Stimulated activated CD8-positive, alpha-beta memory T cell treated with anti-CD3 and anti-CD28 coated beads, Interleukin-15, amount 100 ng/mL, for 1 hour (primary cell): ENCODE results near the gene PGR.

Experiments
- DNase-seq: peaks from one replicate; pipeline ENCODE4 v3.0.0-alpha.2; 2020; ENCODE audit warnings: low read depth

The PGR gene

DNA sequence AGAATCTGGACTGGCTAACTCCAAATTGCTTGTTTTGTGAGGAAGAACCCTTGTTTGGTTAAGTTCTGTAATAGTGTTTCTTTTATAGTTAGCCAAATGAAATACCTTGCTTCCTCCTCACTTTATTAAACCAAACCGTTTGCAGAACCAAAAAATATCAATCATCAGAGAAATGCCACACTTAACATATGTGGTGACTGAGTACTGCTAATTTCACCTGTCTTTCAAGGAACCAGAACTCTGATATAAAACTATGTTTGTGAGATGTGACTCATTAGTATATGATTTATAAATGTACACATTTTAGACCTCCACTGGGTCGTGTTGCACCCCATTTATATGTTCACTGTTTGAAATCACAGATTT, 119.9 kb downstream of the PGR start:
- no peak for DNase-seq

GRCh38 chr11:101008961-101009689, 120.5 kb downstream of the PGR start:
- no peak for DNase-seq

- no peak for DNase-seq
Measured at GRCh38 chr11:101003468-101003867, 126.1 kb downstream of the PGR start.

- no peak for DNase-seq
Measured at GRCh38 chr11:100999756-101000155, 129.9 kb downstream of the PGR start.

DNA sequence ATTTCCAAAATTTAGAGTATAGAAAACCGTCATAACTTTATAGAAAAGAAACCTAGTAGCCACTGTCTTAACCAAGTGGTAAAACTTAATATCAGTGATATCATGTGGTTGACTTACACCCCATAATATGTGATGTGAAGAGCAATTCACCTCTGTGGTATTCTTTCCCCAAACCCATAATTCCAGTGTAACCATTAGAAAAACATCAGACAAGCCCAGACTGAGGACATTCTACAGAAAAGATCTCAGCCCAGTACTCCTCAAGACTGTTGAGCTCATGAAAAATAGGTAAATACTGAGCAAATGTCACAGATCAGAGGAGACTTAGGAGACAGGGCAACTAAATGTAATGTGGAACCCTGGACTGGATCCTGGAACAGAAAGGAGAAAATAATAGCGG, 134.6 kb downstream of the PGR start:
- DNase-seq = no peak

- DNase-seq = no peak
Measured at GRCh38 chr11:100991541-100991940, 138.1 kb downstream of the PGR start.

- no peak for DNase-seq
Measured at GRCh38 chr11:100990931-100991330, 138.7 kb downstream of the PGR start.

- no peak for DNase-seq
Measured at GRCh38 chr11:100984668-100985067, 144.9 kb downstream of the PGR start.

GRCh38 chr11:100981196-100981824, 148.3 kb downstream of the PGR start:
- DNase-seq = no peak

GRCh38 chr11:100980156-100980555, 149.5 kb downstream of the PGR start:
- DNase-seq = no peak
